ENCODE measurements around the gene HEATR5A.
"Not testable (repeated sequence)": the region's sequence is repeated elsewhere in the genome, so short reads cannot be mapped to it uniquely, and the experiment has no call there.

The HEATR5A gene

GRCh38 chr14:31420319-31421111 lies at the start of gene HEATR5A:
Gene HEATR5A (minus strand): TSS chr14:31420550. CDS start chr14:31402975, 17,575 bp downstream.
- DNase-seq, result peak; percentile 95

GRCh38 chr14:31466554-31466953 lies 46.2 kb upstream of the HEATR5A start:
- no peak for DNase-seq

- DNase-seq, result no peak
Measured at GRCh38 chr14:31465111-31465510, 44.8 kb upstream of the HEATR5A start.

GRCh38 chr14:31462450-31462849 lies 42.1 kb upstream of the HEATR5A start:
- not testable (repeated sequence) for DNase-seq

GRCh38 chr14:31461545-31461944 lies 41.2 kb upstream of the HEATR5A start:
- no peak for DNase-seq

- no peak for DNase-seq
Measured at GRCh38 chr14:31457665-31458659, 37.6 kb upstream of the HEATR5A start.

GRCh38 chr14:31456841-31457664 lies 36.7 kb upstream of the HEATR5A start, which contains the start of gene DTD2:
Gene DTD2 (minus strand): TSS chr14:31457506. CDS start chr14:31457393, 113 bp downstream.
- DNase-seq, result peak; percentile 95

- DNase-seq, result peak; percentile 46
Measured at GRCh38 chr14:31449971-31450610, 29.7 kb upstream of the HEATR5A start.

GRCh38 chr14:31449136-31449535 lies 28.8 kb upstream of the HEATR5A start:
- no peak for DNase-seq

- DNase-seq, result no peak
Measured at GRCh38 chr14:31445703-31446102, 25.4 kb upstream of the HEATR5A start.

GRCh38 chr14:31442284-31442683 lies 21.9 kb upstream of the HEATR5A start:
- no peak for DNase-seq

- DNase-seq, result peak; percentile 68
Measured at GRCh38 chr14:31441273-31442111, 21.1 kb upstream of the HEATR5A start.

- peak; percentile 13 for DNase-seq
Measured at GRCh38 chr14:31440280-31440679, 19.9 kb upstream of the HEATR5A start.

GRCh38 chr14:31439561-31439960 lies 19.2 kb upstream of the HEATR5A start:
- DNase-seq, result no peak

- not testable (repeated sequence) for DNase-seq
Measured at GRCh38 chr14:31437045-31437691, 16.8 kb upstream of the HEATR5A start.

GRCh38 chr14:31435276-31435675 lies 14.9 kb upstream of the HEATR5A start:
- peak; percentile 48 for DNase-seq

GRCh38 chr14:31430634-31431264 lies 10.4 kb upstream of the HEATR5A start:
- no peak for DNase-seq

- DNase-seq, result no peak
Measured at GRCh38 chr14:31429791-31430190, 9.4 kb upstream of the HEATR5A start.

- DNase-seq, result no peak
Measured at GRCh38 chr14:31428011-31428410, 7.7 kb upstream of the HEATR5A start.

- DNase-seq, result no peak
Measured at GRCh38 chr14:31426663-31427062, 6.3 kb upstream of the HEATR5A start.

Data from EL (cell line).